LNCAP (cell line): ENCODE results near the gene DBN1.

Experiments used
- CTCF ChIP-seq: fragments of 450-650 bp; IDR thresholded peaks from 2 replicates; pipeline ENCODE4 v1.5.1; 2017; ENCODE audit warnings: mild to moderate bottlenecking

Gene DBN1

GRCh38 chr5:177434437-177434836, 39.0 kb downstream of the DBN1 start:
- no peak for TF ChIP-seq CTCF

- no peak for TF ChIP-seq CTCF
Observed at GRCh38 chr5:177433658-177434217, 39.7 kb downstream of the DBN1 start.

GRCh38 chr5:177432839-177433657, 40.4 kb downstream of the DBN1 start:
- TF ChIP-seq CTCF = no peak

- no peak for TF ChIP-seq CTCF
Observed at GRCh38 chr5:177432143-177432838, 41.1 kb downstream of the DBN1 start.

GRCh38 chr5:177431317-177432142, 41.9 kb downstream of the DBN1 start:
- TF ChIP-seq CTCF = no peak

GRCh38 chr5:177430972-177431316, 42.5 kb downstream of the DBN1 start:
- TF ChIP-seq CTCF = no peak
